ENCODE data around the gene C2orf92. TPM values are rescaled to one million over a fixed set of nuclear protein-coding genes. Genes with fewer than 3 reads are reported as not detected.

C2orf92 gene
- total RNA-seq, 1 experiment from 2014 or later, result 6.9 TPM

- peaks cover 5% of the 10 kb centered on the region for H3K4me1 Mint-ChIP-seq (ENCODE audit: low read depth, unreplicated experiment)
- H3K27me3 Mint-ChIP-seq (ENCODE audit: unreplicated experiment), result peaks cover 34% of the 10 kb centered on the region
- DNase-seq, result no peak
- no TSS peak for BruUV-seq (replicated peaks)
- no peaks in the 10 kb centered on the region for H3K36me3 Mint-ChIP-seq (ENCODE audit: insufficient read depth, unreplicated experiment)
- H3K4me3 Mint-ChIP-seq (ENCODE audit: low read depth, unreplicated experiment), result no peak overlapping the region
- no peaks in the 10 kb centered on the region for H3K9me3 Mint-ChIP-seq (ENCODE audit: low read depth, unreplicated experiment)
- no peak overlapping the region for H3K27ac Mint-ChIP-seq (ENCODE audit: unreplicated experiment)
- intact Hi-C loops (cut with micrococcal nuclease; ENCODE audit: unreplicated experiment), result no loop called here
- CTCF ChIA-PET, result no interaction called here
- TF ChIP-seq CTCF (IDR thresholded peaks at IDR 0.05; ENCODE audit: unreplicated experiment), result no peak
Measured at GRCh38 chr2:97734061-97735051, 64.8 kb downstream of the C2orf92 start.

- no TSS peak for BruUV-seq (replicated peaks)
- CTCF ChIA-PET, result no interaction called here
- no peak for TF ChIP-seq CTCF (IDR thresholded peaks at IDR 0.05; ENCODE audit: unreplicated experiment)
- Mint-ChIP-seq H3K4me3 (ENCODE audit: low read depth, unreplicated experiment) (no peak overlapping the region), H3K27me3 (ENCODE audit: unreplicated experiment) (peaks cover 34% of the 10 kb centered on the region), H3K4me1 (ENCODE audit: low read depth, unreplicated experiment) (peaks cover 4% of the 10 kb centered on the region), H3K27ac (ENCODE audit: unreplicated experiment) (no peak overlapping the region), H3K9me3 (ENCODE audit: low read depth, unreplicated experiment) (no peaks in the 10 kb centered on the region), H3K36me3 (ENCODE audit: insufficient read depth, unreplicated experiment) (no peaks in the 10 kb centered on the region)
- intact Hi-C loops (cut with micrococcal nuclease; ENCODE audit: unreplicated experiment), result no loop called here
- no peak for DNase-seq
Measured at GRCh38 chr2:97735161-97735561, 65.6 kb downstream of the C2orf92 start.

- no peaks in the 10 kb centered on the region for H3K4me1 Mint-ChIP-seq (ENCODE audit: low read depth, unreplicated experiment)
- BruUV-seq (replicated peaks), result no TSS peak
- no peaks in the 10 kb centered on the region for H3K9me3 Mint-ChIP-seq (ENCODE audit: low read depth, unreplicated experiment)
- CTCF ChIA-PET, result interaction anchor here (0.6 kb wide), 1 partner anchor 89 kb away, joined by 3 read pairs; no protein-coding TSS in a partner anchor
- H3K27me3 Mint-ChIP-seq (ENCODE audit: unreplicated experiment), result peaks cover 34% of the 10 kb centered on the region
- DNase-seq, result no peak
- H3K4me3 Mint-ChIP-seq (ENCODE audit: low read depth, unreplicated experiment), result no peak overlapping the region
- no peaks in the 10 kb centered on the region for H3K36me3 Mint-ChIP-seq (ENCODE audit: insufficient read depth, unreplicated experiment)
- TF ChIP-seq CTCF (IDR thresholded peaks at IDR 0.05; ENCODE audit: unreplicated experiment), result no peak
- intact Hi-C loops (cut with micrococcal nuclease; ENCODE audit: unreplicated experiment), result no loop called here
- no peak overlapping the region for H3K27ac Mint-ChIP-seq (ENCODE audit: unreplicated experiment)
Measured at GRCh38 chr2:97736185-97736584, 66.7 kb downstream of the C2orf92 start.

GRCh38 chr2:97736608-97737330 is 67.3 kb downstream of the C2orf92 start:
- no peaks in the 10 kb centered on the region for H3K9me3 Mint-ChIP-seq (ENCODE audit: low read depth, unreplicated experiment)
- no peak overlapping the region for H3K27ac Mint-ChIP-seq (ENCODE audit: unreplicated experiment)
- no peak for DNase-seq
- H3K27me3 Mint-ChIP-seq (ENCODE audit: unreplicated experiment), result peaks cover 34% of the 10 kb centered on the region
- H3K4me1 Mint-ChIP-seq (ENCODE audit: low read depth, unreplicated experiment), result no peaks in the 10 kb centered on the region
- CTCF ChIA-PET, result no interaction called here
- intact Hi-C loops (cut with micrococcal nuclease; ENCODE audit: unreplicated experiment), result no loop called here
- H3K4me3 Mint-ChIP-seq (ENCODE audit: low read depth, unreplicated experiment), result no peak overlapping the region
- no peak for TF ChIP-seq CTCF (IDR thresholded peaks at IDR 0.05; ENCODE audit: unreplicated experiment)
- no peaks in the 10 kb centered on the region for H3K36me3 Mint-ChIP-seq (ENCODE audit: insufficient read depth, unreplicated experiment)
- no TSS peak for BruUV-seq (replicated peaks)
